NCI-H345 (cell line): Measurements from ENCODE around the gene TIMMDC1.
"Not testable (repeated sequence)": the region's sequence is repeated elsewhere in the genome, so short reads cannot be mapped to it uniquely, and the experiment has no call there.

ENCODE experiments used
- DNase-seq: peaks from one replicate; lab custom pipeline; 2025; lab: John Stamatoyannopoulos, UW

TIMMDC1 gene

GRCh38 chr3:119510690-119511089 is 12.3 kb downstream of the TIMMDC1 start:
- no peak for DNase-seq

DNA sequence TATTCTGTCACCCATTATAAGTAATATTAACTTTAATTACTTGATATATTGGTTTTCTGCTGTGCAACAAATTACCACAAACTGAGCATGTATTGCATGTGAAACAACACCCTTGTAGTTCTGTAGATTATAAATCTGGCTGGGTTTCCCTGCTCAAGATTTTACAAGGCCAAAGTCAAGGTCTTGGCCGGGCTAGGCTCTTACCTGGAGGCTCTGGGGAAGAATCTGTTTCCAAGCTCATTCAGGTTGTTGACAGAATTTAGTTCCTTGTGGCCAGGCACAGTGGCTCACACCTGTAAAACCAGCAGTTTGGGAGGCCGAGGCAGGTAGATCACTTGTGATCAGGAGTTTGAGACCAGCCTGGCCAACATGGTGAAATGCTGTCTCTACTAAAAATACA is 16.3 kb downstream of the TIMMDC1 start:
- no peak for DNase-seq

DNA sequence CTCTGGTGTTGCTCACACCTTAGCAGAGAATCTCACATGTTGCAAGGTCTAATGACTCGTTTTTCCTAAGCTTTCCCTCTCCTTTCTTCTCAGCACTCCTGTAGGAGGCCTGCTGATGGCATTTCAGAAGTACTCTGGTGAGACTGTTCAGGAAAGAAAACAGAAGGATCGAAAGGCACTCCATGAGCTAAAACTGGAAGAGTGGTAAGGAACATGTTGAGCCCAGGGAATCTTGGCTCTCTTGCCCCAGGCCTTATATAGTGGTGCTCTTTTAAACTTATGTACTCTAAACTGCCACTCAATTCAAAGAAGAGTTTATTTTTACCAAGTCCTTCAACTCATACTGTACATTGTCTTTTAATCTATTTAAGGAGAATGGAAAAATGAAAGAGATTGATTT is 18.8 kb downstream of the TIMMDC1 start:
- DNase-seq = no peak

GRCh38 chr3:119518026-119518425 is 19.7 kb downstream of the TIMMDC1 start:
- no peak for DNase-seq

DNA sequence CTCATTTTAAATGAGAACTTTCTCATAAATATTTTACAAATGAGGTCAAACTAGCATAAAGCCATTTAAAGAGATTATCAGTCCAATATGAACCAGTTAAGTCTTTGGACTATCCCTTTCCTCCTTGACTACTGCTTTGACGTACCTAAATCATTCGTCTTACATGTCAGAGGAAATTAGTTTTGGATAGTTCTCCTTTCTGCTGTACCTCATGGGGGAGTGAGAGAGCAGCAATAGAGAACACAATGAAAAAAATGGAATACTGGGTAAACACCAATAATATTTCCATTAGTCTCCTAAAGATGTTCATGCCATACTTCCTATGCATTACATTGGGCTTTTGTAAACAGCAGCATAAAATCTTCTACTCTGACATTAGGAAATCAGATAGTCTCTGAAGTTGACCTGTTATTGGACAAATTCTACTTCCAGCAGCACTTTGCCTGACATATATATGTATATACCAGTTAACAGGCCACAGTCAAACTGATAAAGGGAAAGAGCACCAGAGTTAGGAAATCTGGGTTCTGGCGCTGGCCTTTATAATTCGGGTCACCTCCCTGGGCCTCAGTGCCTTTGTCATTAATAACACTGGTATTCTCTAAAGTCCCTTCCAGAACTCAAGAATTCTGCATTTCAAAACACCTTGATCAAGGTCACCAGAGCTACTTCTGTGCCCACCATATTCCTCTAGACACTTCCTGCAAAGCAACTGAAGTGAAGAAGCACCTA is 26.8 kb downstream of the TIMMDC1 start:
- DNase-seq = no peak

- no peak for DNase-seq
Measured at GRCh38 chr3:119527714-119528113, 29.4 kb downstream of the TIMMDC1 start.

DNA sequence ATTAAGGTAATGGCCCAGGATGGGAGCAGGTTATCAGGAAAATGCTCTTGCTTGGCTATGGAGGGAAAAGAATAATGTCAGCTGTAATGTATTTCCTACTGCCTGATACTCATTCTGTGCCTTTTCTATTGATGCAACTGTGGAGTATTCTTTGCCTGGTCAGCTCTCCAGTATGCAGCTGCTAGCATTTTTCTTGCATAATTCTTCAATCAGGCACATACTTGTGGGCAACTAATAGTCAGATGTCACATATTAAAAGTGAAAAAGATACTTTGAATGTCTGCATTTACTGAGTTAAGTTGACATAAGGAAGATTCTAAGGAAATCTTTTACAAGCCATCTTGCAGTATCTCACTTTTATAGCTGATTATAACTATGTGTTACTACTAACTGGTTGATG is 31.5 kb downstream of the TIMMDC1 start:
- DNase-seq = no peak

DNA sequence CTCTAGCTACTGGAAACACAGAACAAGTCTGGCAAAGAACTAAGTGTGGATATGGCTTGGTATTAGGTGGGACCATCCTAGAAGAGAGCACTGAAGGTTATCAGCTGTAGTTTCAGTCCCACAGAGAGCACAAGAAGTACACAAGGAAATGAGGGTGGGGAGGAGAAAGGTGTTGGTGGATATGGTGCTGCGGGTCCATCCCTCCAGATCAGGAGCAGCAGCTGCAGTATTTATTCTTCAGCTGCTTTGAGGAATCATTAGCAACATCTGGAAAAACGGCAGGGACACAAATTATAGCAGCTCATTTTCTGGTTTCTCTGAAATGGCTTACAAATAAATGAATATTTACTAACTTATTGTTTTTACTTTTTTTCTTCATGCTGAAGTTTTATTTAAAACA is 32.1 kb downstream of the TIMMDC1 start:
- no peak for DNase-seq

DNA sequence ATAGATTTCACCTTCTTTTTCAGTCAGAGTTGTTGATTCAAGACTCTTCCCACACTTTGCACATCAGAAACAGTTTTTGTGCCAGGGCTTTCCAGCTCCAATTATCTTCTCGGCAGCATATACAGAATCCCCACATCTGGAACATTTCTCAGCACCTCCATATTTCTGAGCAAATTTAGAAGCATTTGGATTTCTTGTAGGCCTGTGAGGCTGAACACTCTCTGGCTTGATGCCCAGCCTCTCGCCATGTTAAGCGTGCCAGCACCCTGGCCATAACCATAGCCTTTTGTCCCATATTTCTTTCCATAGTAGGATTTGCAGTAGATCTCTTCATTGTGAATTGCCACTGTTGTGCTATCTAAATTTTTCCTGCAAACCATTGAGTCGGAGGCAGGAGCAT is 32.8 kb downstream of the TIMMDC1 start:
- no peak for DNase-seq

GRCh38 chr3:119534296-119534695 is 35.9 kb downstream of the TIMMDC1 start:
- DNase-seq = no peak

DNA sequence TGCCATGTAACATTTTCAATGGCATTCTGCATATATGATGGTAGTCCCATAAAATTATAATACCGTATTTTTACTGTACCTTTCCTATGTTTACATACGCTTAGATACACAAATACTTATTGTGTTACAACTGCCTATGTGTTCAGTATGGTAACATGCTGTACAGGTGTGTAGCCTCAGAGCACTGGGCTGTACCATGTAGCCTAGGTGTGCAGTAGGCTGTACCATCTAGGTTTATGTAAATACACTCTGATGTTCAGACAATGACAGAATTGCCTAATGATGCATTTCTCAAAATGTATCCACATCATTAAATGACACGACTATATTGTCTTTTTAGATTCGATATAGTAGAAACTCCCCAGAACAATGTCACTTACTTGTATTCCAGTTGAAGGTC is 38.4 kb downstream of the TIMMDC1 start:
- DNase-seq = no peak

DNA sequence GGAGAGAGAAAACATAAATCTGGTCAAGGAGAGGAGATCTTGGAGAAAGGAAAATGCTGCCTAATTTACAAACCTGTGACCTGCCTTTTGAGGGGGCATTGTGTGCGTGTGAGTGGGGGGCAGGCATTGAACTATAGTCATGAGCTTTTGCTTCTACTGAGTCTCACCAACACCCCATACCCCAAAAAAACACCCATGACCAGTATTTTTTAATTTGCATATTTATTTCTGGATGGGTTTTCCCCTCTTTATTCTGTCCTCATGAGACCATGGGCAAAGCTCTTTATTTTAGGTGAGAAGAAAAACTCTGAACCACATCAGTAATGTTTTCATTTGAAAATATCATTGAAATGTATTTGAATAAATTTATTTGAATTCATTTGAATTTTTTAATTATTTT is 40.4 kb downstream of the TIMMDC1 start:
- DNase-seq = no peak

GRCh38 chr3:119541547-119541946 is 43.2 kb downstream of the TIMMDC1 start:
- DNase-seq = no peak

- no peak for DNase-seq
Measured at GRCh38 chr3:119542168-119542767, 43.9 kb downstream of the TIMMDC1 start.

DNA sequence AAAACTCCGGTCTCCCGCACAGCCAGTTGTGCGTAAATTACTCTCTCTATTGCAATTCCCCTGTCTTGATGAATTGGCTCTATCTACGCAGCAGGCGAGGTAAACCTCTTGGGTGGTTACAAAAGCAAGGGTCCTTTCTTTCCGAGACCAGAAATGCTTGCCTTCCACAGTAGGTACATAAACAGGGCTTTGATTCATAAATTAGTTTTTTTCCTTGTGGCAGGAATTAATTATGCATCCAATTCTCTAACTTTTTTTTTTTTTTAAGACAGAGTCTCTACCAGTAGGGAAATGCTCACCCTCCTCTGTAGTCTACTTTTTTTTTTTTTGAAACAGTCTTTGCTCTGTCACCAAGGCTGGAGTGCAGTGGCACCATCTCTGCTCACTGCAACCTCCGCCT is 44.8 kb downstream of the TIMMDC1 start:
- DNase-seq = no peak

GRCh38 chr3:119547227-119547626 is 48.9 kb downstream of the TIMMDC1 start:
- DNase-seq = no peak

DNA sequence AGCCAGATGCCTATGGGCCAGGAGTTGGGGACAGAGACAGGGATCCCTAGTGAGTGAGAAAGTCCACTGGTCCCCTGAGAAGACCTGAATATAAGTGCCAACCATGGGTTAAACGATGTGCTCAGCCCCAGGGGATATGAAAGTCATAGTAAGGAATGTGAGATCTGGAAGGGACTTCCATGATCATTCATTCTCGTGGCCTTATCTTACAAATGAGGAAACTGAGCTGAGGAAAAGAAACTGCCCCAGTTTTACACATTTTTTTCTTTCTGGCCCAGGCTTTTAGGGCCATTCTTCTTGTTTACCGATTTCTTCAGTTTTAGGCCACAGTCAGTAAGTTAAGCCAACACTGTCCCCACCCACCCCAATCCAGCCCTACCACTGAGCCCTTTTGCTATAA is 50.0 kb downstream of the TIMMDC1 start:
- DNase-seq = no peak

- no peak for DNase-seq
Measured at GRCh38 chr3:119550192-119550910, 52.0 kb downstream of the TIMMDC1 start.

GRCh38 chr3:119551598-119551997 is 53.3 kb downstream of the TIMMDC1 start:
- DNase-seq = no peak

- DNase-seq = not testable (repeated sequence)
Measured at GRCh38 chr3:119552928-119553327, 54.6 kb downstream of the TIMMDC1 start.

DNA sequence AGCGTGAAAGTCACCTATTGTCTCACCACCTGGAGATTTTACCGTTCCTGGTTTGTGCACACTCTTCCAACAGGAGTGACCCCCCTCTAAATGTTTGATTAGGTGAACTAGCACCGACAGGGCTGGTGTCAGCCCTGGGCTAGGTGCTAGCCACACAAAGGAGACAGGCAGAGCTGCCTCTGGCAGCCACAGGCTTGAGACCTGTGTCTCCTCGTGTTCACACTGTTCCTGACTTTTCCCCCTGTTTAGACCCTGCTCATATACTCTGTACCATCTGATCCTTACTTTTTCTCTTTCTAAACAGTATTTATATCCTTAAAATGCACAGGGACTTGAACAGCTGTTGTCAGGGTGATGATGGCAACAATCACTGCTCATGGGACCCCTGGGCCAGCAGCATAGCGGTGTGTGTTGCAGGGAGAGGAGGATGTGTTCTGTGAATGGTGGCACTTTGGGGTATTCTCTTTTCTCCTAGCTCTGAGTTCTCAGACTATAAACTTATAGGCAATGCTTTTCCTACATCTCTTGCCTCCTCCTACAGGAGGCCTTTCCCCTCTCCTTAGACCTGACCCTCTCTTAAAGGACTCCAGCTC is 55.6 kb downstream of the TIMMDC1 start:
- no peak for DNase-seq

- DNase-seq = no peak
Measured at GRCh38 chr3:119555309-119555735, 57.0 kb downstream of the TIMMDC1 start.

DNA sequence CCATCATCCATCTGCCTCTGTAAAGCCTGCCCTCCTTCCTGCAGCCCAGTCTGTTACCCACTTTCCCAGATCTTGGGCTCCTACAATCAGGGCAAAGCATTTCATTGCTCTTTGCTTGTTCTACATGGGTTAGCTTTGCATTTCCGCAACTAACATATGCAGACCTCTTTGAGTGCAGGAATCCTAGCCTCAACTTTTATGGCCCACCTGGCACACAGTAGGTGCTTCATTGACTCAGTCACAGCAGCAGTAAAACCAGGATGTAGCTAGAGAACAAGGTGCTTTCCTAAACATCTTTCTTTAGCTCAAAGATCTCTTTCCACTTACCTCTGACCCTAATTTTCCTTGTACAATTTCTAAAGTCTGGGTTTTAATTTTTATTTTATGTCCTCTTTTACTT is 57.6 kb downstream of the TIMMDC1 start:
- DNase-seq = no peak
